Mammary epithelial cell (primary cell): ENCODE measurements around the gene VNN1.

Experiments
- EZH2 ChIP-seq: IDR thresholded peaks from 2 replicates; pipeline ENCODE4 v1.6.1; 2012; ENCODE audit warnings: low read length, inconsistent platforms, borderline replicate concordance
- TF ChIP-seq, protein P1 (sequence below), 2 donors: IDR thresholded peaks in 1 of 2; conservative IDR thresholded peaks in 1 of 2; 2 replicates each; pipeline ENCODE4 v1.5.1; 2011 to 2012; ENCODE audit warnings: inconsistent platforms in 2 of 2, low read length in 2 of 2, mild to moderate bottlenecking in 2 of 2, control low read depth in 1 of 2, low read depth in 1 of 2; ENCODE audit not compliant: insufficient read depth in 1 of 2; ENCODE audit errors: extremely low read depth in 1 of 2

DNA sequence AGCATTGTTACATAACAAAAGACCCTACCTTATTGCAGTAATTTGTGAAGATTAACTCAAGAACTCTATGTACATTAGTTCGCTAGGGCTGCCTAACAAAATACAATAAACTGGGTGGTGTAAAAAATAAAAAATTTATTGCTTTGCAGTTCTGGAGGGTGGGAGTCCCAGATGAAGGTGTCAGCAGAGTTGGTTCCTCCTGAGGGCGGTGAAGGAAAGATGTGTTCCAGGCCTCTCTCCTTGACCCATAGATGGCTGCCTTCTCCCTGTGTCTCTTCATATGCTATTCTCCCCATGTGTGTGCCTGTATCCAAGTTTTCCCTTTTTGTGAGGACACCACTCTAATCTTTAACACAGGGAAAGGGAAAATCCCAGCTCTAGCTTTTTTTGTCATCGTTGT is 305 bp upstream of the VNN1 start:
- TF ChIP-seq, protein P1, sequence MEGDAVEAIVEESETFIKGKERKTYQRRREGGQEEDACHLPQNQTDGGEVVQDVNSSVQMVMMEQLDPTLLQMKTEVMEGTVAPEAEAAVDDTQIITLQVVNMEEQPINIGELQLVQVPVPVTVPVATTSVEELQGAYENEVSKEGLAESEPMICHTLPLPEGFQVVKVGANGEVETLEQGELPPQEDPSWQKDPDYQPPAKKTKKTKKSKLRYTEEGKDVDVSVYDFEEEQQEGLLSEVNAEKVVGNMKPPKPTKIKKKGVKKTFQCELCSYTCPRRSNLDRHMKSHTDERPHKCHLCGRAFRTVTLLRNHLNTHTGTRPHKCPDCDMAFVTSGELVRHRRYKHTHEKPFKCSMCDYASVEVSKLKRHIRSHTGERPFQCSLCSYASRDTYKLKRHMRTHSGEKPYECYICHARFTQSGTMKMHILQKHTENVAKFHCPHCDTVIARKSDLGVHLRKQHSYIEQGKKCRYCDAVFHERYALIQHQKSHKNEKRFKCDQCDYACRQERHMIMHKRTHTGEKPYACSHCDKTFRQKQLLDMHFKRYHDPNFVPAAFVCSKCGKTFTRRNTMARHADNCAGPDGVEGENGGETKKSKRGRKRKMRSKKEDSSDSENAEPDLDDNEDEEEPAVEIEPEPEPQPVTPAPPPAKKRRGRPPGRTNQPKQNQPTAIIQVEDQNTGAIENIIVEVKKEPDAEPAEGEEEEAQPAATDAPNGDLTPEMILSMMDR (conservative IDR thresholded peaks at IDR 0.05 in 1 of 2, IDR thresholded peaks at IDR 0.05 in 1 of 2; ENCODE audit: extremely low read depth in 1 of 2, insufficient read depth in 1 of 2, low read depth in 1 of 2, low read length in 2 of 2), result no peak
- no peak for TF ChIP-seq EZH2
